CD1c-positive myeloid dendritic cell (primary cell): ENCODE measurements around the gene CCDC169.
"Not testable (repeated sequence)": the region's sequence is repeated elsewhere in the genome, so short reads cannot be mapped to it uniquely, and the experiment has no call there.

Source experiments
- DNase-seq: peaks from one replicate; pipeline ENCODE4 v3.0.0-alpha.2; 2016; ENCODE audit errors: extremely low spot score

Gene CCDC169

GRCh38 chr13:36297366-36298338, at the start of gene CCDC169:
CCDC169 (minus strand) TSS chr13:36297814; CDS start chr13:36297719, 95 bp downstream.
- peak; percentile 64 for DNase-seq

- peak; percentile 97 for DNase-seq
These were observed 48.8 kb upstream of the CCDC169 start, which contains the start of gene SPART for GRCh38 chr13:36346222-36347083. SPART (minus strand) TSS chr13:36346394; CDS start chr13:36335830, 10,564 bp downstream.

GRCh38 chr13:36345438-36346221, 48.0 kb upstream of the CCDC169 start:
- peak; percentile 91 for DNase-seq

- no peak for DNase-seq
These were observed 47.3 kb upstream of the CCDC169 start for GRCh38 chr13:36344886-36345437.

GRCh38 chr13:36344173-36344572, 46.6 kb upstream of the CCDC169 start:
- peak; percentile 36 for DNase-seq

GRCh38 chr13:36343766-36344165, 46.2 kb upstream of the CCDC169 start:
- DNase-seq, result no peak

- DNase-seq, result no peak
These were observed 45.1 kb upstream of the CCDC169 start for GRCh38 chr13:36342715-36343114.

GRCh38 chr13:36341718-36342117, 44.1 kb upstream of the CCDC169 start:
- no peak for DNase-seq

GRCh38 chr13:36339600-36340155, 42.1 kb upstream of the CCDC169 start:
- no peak for DNase-seq

- DNase-seq, result no peak
These were observed 40.5 kb upstream of the CCDC169 start for GRCh38 chr13:36337938-36338641.

- DNase-seq, result peak; percentile 20
These were observed 35.4 kb upstream of the CCDC169 start for GRCh38 chr13:36332986-36333385.

- not testable (repeated sequence) for DNase-seq
These were observed 34.6 kb upstream of the CCDC169 start for GRCh38 chr13:36332255-36332654.

GRCh38 chr13:36331280-36331679, 33.7 kb upstream of the CCDC169 start:
- no peak for DNase-seq

- no peak for DNase-seq
These were observed 31.7 kb upstream of the CCDC169 start for GRCh38 chr13:36329361-36329760.

- no peak for DNase-seq
These were observed 31.2 kb upstream of the CCDC169 start for GRCh38 chr13:36328821-36329220.

GRCh38 chr13:36325912-36326311, 28.3 kb upstream of the CCDC169 start:
- DNase-seq, result no peak

- DNase-seq, result not testable (repeated sequence)
These were observed 27.3 kb upstream of the CCDC169 start for GRCh38 chr13:36324881-36325280.

- DNase-seq, result no peak
These were observed 26.4 kb upstream of the CCDC169 start for GRCh38 chr13:36323951-36324566.

GRCh38 chr13:36323408-36323807, 25.8 kb upstream of the CCDC169 start:
- no peak for DNase-seq

- not testable (repeated sequence) for DNase-seq
These were observed 22.2 kb upstream of the CCDC169 start for GRCh38 chr13:36319793-36320192.
